Activated CD4-positive, alpha-beta T cell treated with anti-CD3 and anti-CD28 coated beads for 24 hours (primary cell): ENCODE results near the gene NAA25.
"Not testable (repeated sequence)": the region's sequence is repeated elsewhere in the genome, so short reads cannot be mapped to it uniquely, and the experiment has no call there.

Experiments used
- DNase-seq, 2 donors: peaks; one replicate each; pipeline ENCODE4 v3.0.0-alpha.2; 2020; ENCODE audit warnings: low read depth in 2 of 2

The NAA25 gene

GRCh38 chr12:112061137-112061536 is 47.4 kb downstream of the NAA25 start:
- no peak for DNase-seq

GRCh38 chr12:112049351-112049750 is 59.2 kb downstream of the NAA25 start:
- no peak for DNase-seq

GRCh38 chr12:112046003-112046402 is 62.6 kb downstream of the NAA25 start:
- DNase-seq, result no peak

GRCh38 chr12:112036614-112037013 is 72.0 kb downstream of the NAA25 start:
- not testable (repeated sequence) for DNase-seq

GRCh38 chr12:112035219-112035785 is 73.3 kb downstream of the NAA25 start:
- no peak for DNase-seq

GRCh38 chr12:112032292-112032691 is 76.3 kb downstream of the NAA25 start:
- DNase-seq, result no peak

- DNase-seq, result no peak
Measured at GRCh38 chr12:112031472-112031871, 77.1 kb downstream of the NAA25 start.

- no peak for DNase-seq
Measured at GRCh38 chr12:112029301-112029700, 79.3 kb downstream of the NAA25 start.

- DNase-seq, result no peak
Measured at GRCh38 chr12:112025808-112026375, 82.7 kb downstream of the NAA25 start.

GRCh38 chr12:112023759-112024396 is 84.7 kb downstream of the NAA25 start:
- no peak for DNase-seq

- DNase-seq, result no peak
Measured at GRCh38 chr12:112022241-112023016, 86.2 kb downstream of the NAA25 start.

- DNase-seq, result no peak
Measured at GRCh38 chr12:112020947-112021457, 87.6 kb downstream of the NAA25 start.

- no peak for DNase-seq
Measured at GRCh38 chr12:112018571-112019237, 89.9 kb downstream of the NAA25 start.

GRCh38 chr12:112017041-112017440 is 91.5 kb downstream of the NAA25 start:
- DNase-seq, result no peak

- DNase-seq, result no peak
Measured at GRCh38 chr12:112015938-112016337, 92.6 kb downstream of the NAA25 start.

- DNase-seq, result peak; percentile 41 to 53
Measured at GRCh38 chr12:112013601-112014402, 94.8 kb downstream of the NAA25 start.

GRCh38 chr12:112012775-112013600 is 95.6 kb downstream of the NAA25 start, which contains the start of the genes ERP29 and TMEM116:
Gene ERP29 (plus strand): TSS chr12:112013426. CDS start chr12:112013466, 40 bp downstream.
Gene TMEM116 (minus strand): TSS chr12:112013165. CDS start chr12:112005270, 7,895 bp downstream.
- peak; percentile 100 for DNase-seq

GRCh38 chr12:112011685-112012084 is 96.9 kb downstream of the NAA25 start:
- DNase-seq, result no peak

GRCh38 chr12:112010415-112011344 is 97.9 kb downstream of the NAA25 start:
- no peak for DNase-seq
